Neutrophil (primary cell): ENCODE measurements around the gene NUCKS1.
A peak's percentile ranks its signal among the peaks of the same experiment; 100 is the strongest.

Source experiments
- H3K27ac ChIP-seq: fragments of 200-600 bp; sonication (generic); 2 replicates; pipeline ENCODE4 v1.5.1; 2016; ENCODE audit warnings: mild to moderate bottlenecking, moderate library complexity
- H3K27me3 ChIP-seq: fragments of 200-600 bp; sonication (generic); 2 replicates; pipeline ENCODE4 v1.6.0; 2016; ENCODE audit warnings: mild to moderate bottlenecking
- H3K36me3 ChIP-seq: fragments of 200-600 bp; sonication (generic); 2 replicates; pipeline ENCODE4 v1.5.1; 2017
- H3K4me1 ChIP-seq, 2 experiments: fragments of 200-600 bp in 1 of 2; sonication (generic) in 1 of 2; 1 replicate in 1 of 2; 2 replicates in 1 of 2; pipeline versions ENCODE4 v1.5.1 to v1.6.1; 2013 to 2016; ENCODE audit warnings: low read depth in 1 of 2, low read length in 1 of 2, mild to moderate bottlenecking in 1 of 2, moderate library complexity in 1 of 2; ENCODE audit not compliant: control insufficient read depth in 1 of 2, insufficient read depth in 1 of 2
- H3K4me3 ChIP-seq, 2 experiments: fragments of 200-600 bp in 1 of 2; sonication (generic) in 1 of 2; 1 replicate in 1 of 2; 2 replicates in 1 of 2; pipeline ENCODE4 v1.5.1; 2013 to 2016; ENCODE audit warnings: low read depth in 1 of 2, low read length in 1 of 2, mild to moderate bottlenecking in 1 of 2, moderate library complexity in 1 of 2
- H3K9me3 ChIP-seq: fragments of 200-600 bp; sonication (generic); 2 replicates; pipeline ENCODE4 v1.5.1; 2016
- TF ChIP-seq, protein P1 (sequence below): fragments of 200-600 bp; sonication (generic); IDR thresholded peaks from 2 replicates; pipeline ENCODE4 v1.5.1; 2016; ENCODE audit warnings: antibody characterized with exemption

NUCKS1 gene

DNA sequence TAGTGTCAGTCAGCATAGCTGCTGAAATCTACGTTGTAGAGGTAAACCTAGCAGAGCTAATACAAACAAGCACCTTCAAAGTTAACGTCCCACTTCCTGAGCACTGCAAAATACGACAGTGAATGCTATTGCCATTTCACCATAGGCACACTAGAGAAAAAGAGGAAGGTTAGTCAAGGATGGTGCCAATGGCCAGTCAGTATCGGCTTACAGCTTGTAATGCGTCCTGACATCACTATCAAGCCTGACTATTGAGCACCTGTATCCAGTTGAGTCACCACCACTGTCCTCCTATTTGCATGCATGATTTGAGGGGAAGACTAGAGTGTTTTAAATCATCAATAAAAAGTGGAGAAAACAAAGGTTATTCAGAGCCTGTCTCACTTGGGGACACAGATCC, 34.4 kb downstream of the NUCKS1 start:
- Histone ChIP-seq H3K36me3 (peaks cover 22% of the 10 kb centered on the region), H3K4me3 (no peak overlapping the region), H3K4me1 (peaks cover 26 to 29% of the 10 kb centered on the region in 2 experiments), H3K9me3 (no peaks in the 10 kb centered on the region), H3K27ac (peak overlapping the region; percentile 50), H3K27me3 (no peaks in the 10 kb centered on the region)
- TF ChIP-seq, protein P1, sequence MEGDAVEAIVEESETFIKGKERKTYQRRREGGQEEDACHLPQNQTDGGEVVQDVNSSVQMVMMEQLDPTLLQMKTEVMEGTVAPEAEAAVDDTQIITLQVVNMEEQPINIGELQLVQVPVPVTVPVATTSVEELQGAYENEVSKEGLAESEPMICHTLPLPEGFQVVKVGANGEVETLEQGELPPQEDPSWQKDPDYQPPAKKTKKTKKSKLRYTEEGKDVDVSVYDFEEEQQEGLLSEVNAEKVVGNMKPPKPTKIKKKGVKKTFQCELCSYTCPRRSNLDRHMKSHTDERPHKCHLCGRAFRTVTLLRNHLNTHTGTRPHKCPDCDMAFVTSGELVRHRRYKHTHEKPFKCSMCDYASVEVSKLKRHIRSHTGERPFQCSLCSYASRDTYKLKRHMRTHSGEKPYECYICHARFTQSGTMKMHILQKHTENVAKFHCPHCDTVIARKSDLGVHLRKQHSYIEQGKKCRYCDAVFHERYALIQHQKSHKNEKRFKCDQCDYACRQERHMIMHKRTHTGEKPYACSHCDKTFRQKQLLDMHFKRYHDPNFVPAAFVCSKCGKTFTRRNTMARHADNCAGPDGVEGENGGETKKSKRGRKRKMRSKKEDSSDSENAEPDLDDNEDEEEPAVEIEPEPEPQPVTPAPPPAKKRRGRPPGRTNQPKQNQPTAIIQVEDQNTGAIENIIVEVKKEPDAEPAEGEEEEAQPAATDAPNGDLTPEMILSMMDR = no peak

GRCh38 chr1:205714906-205715246, 35.1 kb downstream of the NUCKS1 start:
- Histone ChIP-seq H3K4me3 (no peak overlapping the region), H3K9me3 (no peaks in the 10 kb centered on the region), H3K36me3 (peaks cover 17% of the 10 kb centered on the region), H3K27ac (peak overlapping the region; percentile 50), H3K27me3 (no peaks in the 10 kb centered on the region), H3K4me1 (peaks cover 26 to 29% of the 10 kb centered on the region in 2 experiments)
- TF ChIP-seq, protein P1 = no peak

GRCh38 chr1:205714190-205714905, 35.6 kb downstream of the NUCKS1 start:
- TF ChIP-seq, protein P1 = no peak
- H3K4me3 ChIP-seq = no peak overlapping the region
- peaks cover 14% of the 10 kb centered on the region for H3K36me3 ChIP-seq
- peaks cover 26 to 29% of the 10 kb centered on the region in 2 experiments for H3K4me1 ChIP-seq
- H3K9me3 ChIP-seq = no peaks in the 10 kb centered on the region
- no peaks in the 10 kb centered on the region for H3K27me3 ChIP-seq
- peak overlapping the region; percentile 50 for H3K27ac ChIP-seq

- H3K4me3 ChIP-seq = no peak overlapping the region
- no peaks in the 10 kb centered on the region for H3K36me3 ChIP-seq
- H3K4me1 ChIP-seq = peaks cover 29 to 37% of the 10 kb centered on the region in 2 experiments
- H3K27ac ChIP-seq = no peak overlapping the region
- no peaks in the 10 kb centered on the region for H3K27me3 ChIP-seq
- no peaks in the 10 kb centered on the region for H3K9me3 ChIP-seq
- TF ChIP-seq, protein P1 = peak; percentile 57
Observed at GRCh38 chr1:205711105-205712048, 38.6 kb downstream of the NUCKS1 start.

- Histone ChIP-seq H3K36me3 (no peaks in the 10 kb centered on the region), H3K27ac (no peak overlapping the region), H3K4me3 (no peak overlapping the region), H3K9me3 (no peaks in the 10 kb centered on the region), H3K27me3 (no peaks in the 10 kb centered on the region), H3K4me1 (peaks cover 23 to 33% of the 10 kb centered on the region in 2 experiments)
- TF ChIP-seq, protein P1 = no peak
Observed at GRCh38 chr1:205710201-205711062, 39.5 kb downstream of the NUCKS1 start.
